DOHH2 (cell line): ENCODE measurements around the gene HS3ST4.

Experiments used
- CTCF ChIP-seq: fragments of 200-600 bp; sonication (generic); IDR thresholded peaks from one replicate; pipeline ENCODE4 v1.5.1; 2014; ENCODE audit warnings: antibody characterized with exemption, mild to moderate bottlenecking, low read depth, low read length; ENCODE audit not compliant: poor library complexity, severe bottlenecking
- EZH2phosphoT487 ChIP-seq: fragments of 200-600 bp; sonication (generic); IDR thresholded peaks from 2 replicates; pipeline ENCODE4 v1.6.1; 2017; ENCODE audit warnings: borderline replicate concordance, mild to moderate bottlenecking, antibody characterized with exemption, low read length, moderate library complexity, mixed read lengths

DNA sequence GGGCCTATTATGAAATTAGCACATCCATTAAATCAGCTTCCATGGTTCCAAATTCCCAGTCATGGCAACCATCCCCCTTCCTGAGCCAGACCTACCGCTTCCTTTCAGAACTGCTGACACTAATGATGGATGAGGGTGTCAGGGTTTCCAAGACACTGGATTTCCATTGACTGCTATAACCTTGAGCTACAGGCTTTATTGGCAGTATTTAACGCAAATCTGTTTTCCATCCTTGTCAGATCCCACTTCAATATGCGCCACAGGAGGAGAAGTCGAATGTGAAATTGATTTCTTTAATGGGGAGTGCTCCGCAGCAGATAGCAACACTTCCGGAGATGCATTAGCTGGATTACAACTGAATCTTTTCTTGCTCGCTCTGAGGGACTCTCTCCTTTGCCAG is 197.1 kb downstream of the HS3ST4 start:
- TF ChIP-seq CTCF (no peak), EZH2phosphoT487 (no peak)
